ENCODE measurements around the gene GPR26. TPM values are rescaled to one million over a fixed set of nuclear protein-coding genes. Genes with fewer than 3 reads are reported as not detected.
"Not testable (repeated sequence)": the region's sequence is repeated elsewhere in the genome, so short reads cannot be mapped to it uniquely, and the experiment has no call there.

The GPR26 gene
- total RNA-seq, 1 donor from 2014 or later: not detected

DNA sequence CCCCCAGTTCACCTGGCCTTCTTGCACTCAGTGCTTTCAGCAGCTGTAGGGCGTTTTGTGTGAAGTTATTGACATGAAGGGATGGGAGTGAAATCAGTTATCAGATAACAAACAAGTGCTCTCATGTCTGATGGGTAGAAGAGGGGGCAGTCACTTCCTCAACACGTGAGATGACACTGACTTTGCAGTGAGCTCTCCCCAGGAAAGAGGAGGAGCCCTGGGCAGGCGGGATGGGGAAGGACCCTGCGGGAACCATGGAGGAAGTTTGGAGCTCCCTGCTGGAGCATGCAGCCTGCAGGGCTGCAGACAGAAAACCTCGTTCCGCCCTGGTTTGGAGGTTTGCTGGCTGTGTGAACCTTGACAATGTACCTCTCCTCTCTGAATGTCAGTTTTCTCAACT lies 38.7 kb downstream of the GPR26 start:
- intact Hi-C loops (cut with micrococcal nuclease): no loop called here

DNA sequence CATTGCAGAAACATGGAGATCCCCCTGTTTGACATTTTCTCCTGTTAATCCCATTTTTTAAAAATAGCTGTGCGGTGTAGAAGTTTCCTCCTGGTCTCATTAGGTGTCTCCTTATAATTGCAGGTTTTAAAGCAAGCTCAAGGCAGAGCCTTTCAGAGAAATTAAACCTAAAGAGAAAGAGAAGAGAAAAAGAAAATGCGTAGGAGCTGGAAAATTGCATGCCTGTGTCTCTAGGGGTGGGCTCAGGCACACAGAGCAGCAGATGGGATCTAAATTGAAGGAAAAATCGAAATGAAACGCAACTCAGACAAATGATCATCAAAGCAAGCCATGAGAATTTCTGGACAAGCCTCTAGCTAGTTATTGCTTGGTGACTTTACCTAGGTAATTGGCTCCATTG lies 40.1 kb downstream of the GPR26 start:
- intact Hi-C loops (cut with micrococcal nuclease): no loop called here

DNA sequence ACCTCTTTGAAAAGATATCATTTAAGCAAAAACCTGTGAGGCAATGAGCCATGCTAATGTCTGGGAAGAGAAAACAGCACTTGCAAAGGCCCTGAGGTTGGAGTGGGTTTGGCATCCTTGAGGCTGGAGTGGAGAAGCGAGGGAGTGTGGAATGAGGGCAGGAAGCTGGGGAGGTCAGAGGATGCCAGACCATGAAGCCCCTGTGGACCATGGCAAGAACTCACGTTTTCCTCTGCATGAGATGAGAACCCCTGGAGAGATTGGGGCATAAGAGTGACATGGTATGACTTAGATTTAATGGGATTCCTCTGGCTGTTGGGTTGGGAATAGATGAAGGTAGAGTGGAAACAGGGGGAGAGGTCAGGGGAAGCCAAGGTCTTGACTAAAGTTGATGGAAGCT lies 49.4 kb downstream of the GPR26 start:
- intact Hi-C loops (cut with micrococcal nuclease): no loop called here

- intact Hi-C loops (cut with micrococcal nuclease): no loop called here
Measured at GRCh38 chr10:123717336-123717735, 51.2 kb downstream of the GPR26 start.

- intact Hi-C loops (cut with micrococcal nuclease): no loop called here
Measured at GRCh38 chr10:123718544-123719060, 52.4 kb downstream of the GPR26 start.

DNA sequence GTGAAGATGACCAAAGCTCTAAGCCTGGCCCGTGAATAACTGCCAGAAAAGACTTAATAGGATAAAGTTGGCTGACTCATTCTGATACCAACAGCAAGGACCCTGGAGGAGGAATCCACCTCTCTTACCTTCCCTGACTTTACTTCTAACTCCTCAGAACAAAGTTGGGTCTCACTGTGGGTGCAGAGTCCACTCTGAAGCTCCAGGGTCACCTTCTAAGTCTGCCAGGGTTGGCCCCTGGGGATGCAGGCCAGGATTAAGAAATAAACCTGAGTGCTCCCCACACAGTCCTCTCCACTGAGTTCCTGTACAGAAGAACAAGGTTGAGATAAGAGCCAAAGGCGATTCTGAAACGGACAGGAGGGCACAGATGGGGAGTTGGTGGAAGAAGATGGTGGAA lies 54.4 kb downstream of the GPR26 start:
- intact Hi-C loops (cut with micrococcal nuclease): no loop called here

- intact Hi-C loops (cut with micrococcal nuclease): no loop called here
Measured at GRCh38 chr10:123721441-123722049, 55.4 kb downstream of the GPR26 start.

- intact Hi-C loops (cut with micrococcal nuclease): no loop called here
Measured at GRCh38 chr10:123722351-123722750, 56.2 kb downstream of the GPR26 start.

GRCh38 chr10:123724747-123725146 lies 58.6 kb downstream of the GPR26 start:
- intact Hi-C loops (cut with micrococcal nuclease): no loop called here

DNA sequence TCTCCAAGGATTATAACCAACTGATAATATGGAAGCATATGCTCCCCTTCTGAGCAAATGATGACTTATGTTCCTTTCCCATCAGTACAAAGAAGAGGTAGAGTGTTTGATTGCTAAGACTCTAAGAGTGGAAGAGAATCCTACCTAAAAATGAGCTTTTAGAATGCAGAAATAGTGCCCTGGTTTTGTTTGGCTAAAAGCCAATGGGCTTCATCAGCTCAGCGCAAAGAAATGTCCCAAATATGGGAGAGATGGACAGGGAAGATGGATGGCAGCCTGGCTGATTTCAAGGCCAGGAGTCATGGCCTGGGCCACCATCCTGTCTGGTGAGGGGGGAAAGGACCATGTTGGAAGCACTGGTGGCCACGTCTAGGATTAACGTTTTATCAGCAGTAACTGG lies 60.2 kb downstream of the GPR26 start:
- intact Hi-C loops (cut with micrococcal nuclease): no loop called here

DNA sequence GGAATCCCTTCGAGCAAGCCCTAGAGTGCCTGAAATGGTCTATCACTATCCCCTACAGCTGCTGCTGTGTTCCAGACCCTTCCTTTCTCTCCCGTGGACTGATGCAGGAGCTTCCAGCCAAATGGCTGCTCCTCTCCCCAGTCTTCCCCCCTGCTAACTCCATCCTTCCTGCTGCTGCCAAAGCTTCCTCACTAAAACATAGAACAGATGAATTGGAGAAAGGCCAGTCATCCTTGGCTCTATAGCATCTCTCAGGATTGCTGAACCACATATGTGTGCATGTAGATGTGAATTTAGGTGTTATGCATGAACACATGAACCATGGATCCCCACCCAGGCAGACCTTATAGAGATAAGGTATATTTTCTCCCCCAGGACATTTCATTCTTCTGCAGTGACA lies 60.7 kb downstream of the GPR26 start:
- intact Hi-C loops (cut with micrococcal nuclease): no loop called here

- intact Hi-C loops (cut with micrococcal nuclease): no loop called here
Measured at GRCh38 chr10:123729523-123729922, 63.4 kb downstream of the GPR26 start.

- intact Hi-C loops (cut with micrococcal nuclease): not testable (repeated sequence)
Measured at GRCh38 chr10:123736917-123737316, 70.8 kb downstream of the GPR26 start.

GRCh38 chr10:123741146-123741545 lies 75.0 kb downstream of the GPR26 start:
- intact Hi-C loops (cut with micrococcal nuclease): no loop called here

- intact Hi-C loops (cut with micrococcal nuclease): no loop called here
Measured at GRCh38 chr10:123741711-123742110, 75.6 kb downstream of the GPR26 start.

DNA sequence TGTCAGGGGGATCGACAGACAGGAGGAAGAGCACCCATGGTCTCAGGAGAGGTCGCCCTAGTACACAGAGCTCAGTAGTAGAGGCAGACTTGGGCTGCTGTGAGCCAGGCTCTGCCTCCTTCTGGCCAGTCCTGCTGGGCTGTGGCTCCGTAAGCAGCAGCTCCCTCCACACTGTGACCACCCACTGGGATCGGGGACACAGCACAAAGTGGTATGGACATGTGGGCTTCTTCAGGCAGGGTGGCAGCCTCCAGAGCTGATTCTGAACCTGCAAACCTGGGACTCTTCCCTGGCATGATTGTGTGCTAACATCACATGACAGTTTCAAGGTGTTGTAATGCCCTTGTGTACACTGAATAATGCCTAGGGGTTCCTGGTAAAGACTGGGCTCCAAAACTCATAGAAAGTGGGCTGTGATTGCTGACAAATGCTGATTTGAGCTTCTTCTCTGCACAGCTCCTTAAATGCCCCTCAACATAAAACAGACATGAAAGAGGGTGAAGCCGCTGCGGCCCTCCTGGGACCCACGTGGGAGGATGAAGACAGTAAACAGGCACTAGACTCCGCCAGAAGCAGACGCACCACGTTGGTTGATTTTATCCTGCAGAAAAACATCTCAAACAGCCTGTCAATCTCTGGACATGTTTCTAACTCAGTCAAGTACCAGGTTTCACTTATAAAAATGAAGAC lies 76.7 kb downstream of the GPR26 start:
- intact Hi-C loops (cut with micrococcal nuclease): no loop called here

DNA sequence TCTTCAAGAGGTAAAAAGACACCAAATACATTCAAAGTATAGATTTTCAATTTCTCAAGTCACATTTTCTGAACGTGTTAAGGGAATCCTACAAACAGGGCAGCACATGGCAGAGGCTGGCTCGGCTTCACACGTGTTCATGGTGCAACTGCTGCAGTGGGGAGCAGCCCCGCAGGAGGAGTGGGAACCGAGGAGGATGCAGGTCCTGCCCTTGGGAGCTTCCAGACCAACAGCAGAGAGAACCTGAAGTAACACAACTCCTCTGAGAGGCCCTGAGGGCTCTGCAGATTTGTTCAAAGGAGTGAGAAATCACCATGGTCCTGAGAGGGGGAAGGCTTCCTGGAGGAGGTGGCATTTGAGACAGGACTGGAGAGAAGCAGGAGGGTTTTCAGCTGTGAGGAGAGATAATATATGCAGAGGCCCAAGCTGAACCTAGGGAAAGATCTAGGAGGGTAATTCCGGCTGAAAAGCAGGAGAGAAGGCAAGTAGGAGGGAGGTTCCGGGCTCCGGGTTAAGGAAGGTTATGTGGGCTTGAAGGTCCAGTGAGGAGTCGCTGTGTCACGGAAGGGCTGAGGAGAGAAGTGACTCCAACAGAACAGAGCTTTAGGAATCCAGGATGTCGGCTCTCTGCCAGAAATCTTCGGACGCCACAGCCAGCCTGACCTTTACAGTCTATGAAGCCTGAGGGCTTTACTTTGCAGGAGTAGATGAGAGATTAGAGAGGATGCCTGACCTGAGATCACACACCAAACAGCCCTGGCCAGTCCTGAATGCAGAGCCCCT lies 77.5 kb downstream of the GPR26 start:
- intact Hi-C loops (cut with micrococcal nuclease): no loop called here

GRCh38 chr10:123744224-123744536 lies 78.0 kb downstream of the GPR26 start:
- intact Hi-C loops (cut with micrococcal nuclease): no loop called here
